Measurements from ENCODE around the gene MRPS23. TPM values are rescaled to one million over a fixed set of nuclear protein-coding genes. Genes with fewer than 3 reads are reported as not detected.

MRPS23 gene
- total RNA-seq, 2 donors from 2014 or later = 24.1 to 35.3 TPM

GRCh38 chr17:57819285-57819684 is 30.6 kb downstream of the MRPS23 start:
- no peak for DNase-seq (ENCODE audit: low spot score)
- Histone ChIP-seq H3K27me3 (no peaks in the 10 kb centered on the region), H3K4me3 (no peak overlapping the region), H3K9me3 (no peaks in the 10 kb centered on the region), H3K27ac (no peak overlapping the region), H3K36me3 (no peaks in the 10 kb centered on the region), H3K4me1 (no peaks in the 10 kb centered on the region)
- TF ChIP-seq CTCF (IDR thresholded peaks at IDR 0.05) = no peak

- H3K27ac ChIP-seq = no peak overlapping the region
- no peaks in the 10 kb centered on the region for H3K9me3 ChIP-seq
- H3K4me1 ChIP-seq = no peaks in the 10 kb centered on the region
- H3K36me3 ChIP-seq = no peaks in the 10 kb centered on the region
- no peak overlapping the region for H3K4me3 ChIP-seq
- no peak for TF ChIP-seq CTCF (IDR thresholded peaks at IDR 0.05)
- no peaks in the 10 kb centered on the region for H3K27me3 ChIP-seq
- no peak for DNase-seq (ENCODE audit: low spot score)
Observed at GRCh38 chr17:57818066-57818465, 31.8 kb downstream of the MRPS23 start.

GRCh38 chr17:57817299-57817698 is 32.5 kb downstream of the MRPS23 start:
- DNase-seq (ENCODE audit: low spot score) = no peak

GRCh38 chr17:57814421-57814820 is 35.4 kb downstream of the MRPS23 start:
- no peak for TF ChIP-seq CTCF (IDR thresholded peaks at IDR 0.05)
- no peak overlapping the region for H3K4me3 ChIP-seq
- no peaks in the 10 kb centered on the region for H3K27me3 ChIP-seq
- no peaks in the 10 kb centered on the region for H3K36me3 ChIP-seq
- DNase-seq (ENCODE audit: low spot score) = no peak
- H3K4me1 ChIP-seq = peaks cover 0 to 18% of the 10 kb centered on the region in 2 donors
- no peak overlapping the region for H3K27ac ChIP-seq
- H3K9me3 ChIP-seq = no peaks in the 10 kb centered on the region

More at GRCh38 chr17:57817299-57817698, 32.5 kb downstream of the MRPS23 start:
- no peak overlapping the region for H3K27ac ChIP-seq
- H3K4me3 ChIP-seq = no peak overlapping the region
- no peaks in the 10 kb centered on the region for H3K36me3 ChIP-seq
- H3K4me1 ChIP-seq = no peaks in the 10 kb centered on the region
- H3K9me3 ChIP-seq = no peaks in the 10 kb centered on the region
- no peak for TF ChIP-seq CTCF (IDR thresholded peaks at IDR 0.05)
- H3K27me3 ChIP-seq = no peaks in the 10 kb centered on the region

GRCh38 chr17:57811638-57812280 is 38.1 kb downstream of the MRPS23 start:
- Histone ChIP-seq H3K4me3 (no peak overlapping the region), H3K4me1 (peaks cover 0 to 18% of the 10 kb centered on the region in 2 donors), H3K36me3 (no peaks in the 10 kb centered on the region), H3K27ac (peak overlapping the region in 1 of 2 donors; percentile 64), H3K9me3 (no peaks in the 10 kb centered on the region), H3K27me3 (no peaks in the 10 kb centered on the region)
- no peak for DNase-seq (ENCODE audit: low spot score)
- no peak for TF ChIP-seq CTCF (IDR thresholded peaks at IDR 0.05)

Measured in right atrium auricular region (tissue), 2 donors.